ENCODE results near the gene NDUFAF8. TPM values are rescaled to one million over a fixed set of nuclear protein-coding genes. Genes with fewer than 3 reads are reported as not detected.

NDUFAF8 gene
- total RNA-seq, 1 donor, result 9.3 TPM

GRCh38 chr17:81289627-81290026 is 50.5 kb downstream of the NDUFAF8 start:
- Histone ChIP-seq H3K4me3 (ENCODE audit: low read length) (no peak overlapping the region), H3K27me3 (ENCODE audit: insufficient read depth, low read length) (no peaks in the 10 kb centered on the region), H3K4me1 (ENCODE audit: insufficient read depth, low read length) (peaks cover 94% of the 10 kb centered on the region), H3K9me3 (ENCODE audit: low read depth, low read length) (no peaks in the 10 kb centered on the region)

GRCh38 chr17:81290230-81290629 is 51.1 kb downstream of the NDUFAF8 start:
- no peaks in the 10 kb centered on the region for H3K27me3 ChIP-seq (ENCODE audit: insufficient read depth, low read length)
- no peak overlapping the region for H3K4me3 ChIP-seq (ENCODE audit: low read length)
- H3K9me3 ChIP-seq (ENCODE audit: low read depth, low read length), result no peaks in the 10 kb centered on the region
- peaks cover 88% of the 10 kb centered on the region for H3K4me1 ChIP-seq (ENCODE audit: insufficient read depth, low read length)

Other genes starting within 250 kb of the NDUFAF8 start
- 14.4 TPM for gene CHMP6, start 247.5 kb upstream of the NDUFAF8 start, total RNA-seq
- 5.1 TPM for gene BAIAP2, start 204.2 kb upstream of the NDUFAF8 start, total RNA-seq
- gene PVALEF, start 73.8 kb upstream of the NDUFAF8 start, total RNA-seq, result not detected
- gene AATK, start 73.1 kb upstream of the NDUFAF8 start, total RNA-seq, result 2.0 TPM
- gene CEP131, start 16.4 kb upstream of the NDUFAF8 start, total RNA-seq, result 4.8 TPM
- gene TEPSIN, start 263 bp upstream of the NDUFAF8 start, total RNA-seq, result 39.6 TPM
- 30.9 TPM for gene SLC38A10, start 56.0 kb downstream of the NDUFAF8 start, total RNA-seq
- 2.0 TPM for gene BAHCC1, start 156.1 kb downstream of the NDUFAF8 start, total RNA-seq